Esophagus muscularis mucosa (tissue), 3 donors: Measurements from ENCODE around the gene INPP5A.

Source experiments
- CTCF ChIP-seq, 3 experiments: fragments of 200-600 bp in 2 of 3; fragments of 450-650 bp in 1 of 3; sonication (generic) in 2 of 3; IDR thresholded peaks; one replicate each; pipeline ENCODE4 v1.5.1; 2017 to 2019; ENCODE audit warnings: antibody characterized with exemption in 3 of 3, mild to moderate bottlenecking in 2 of 3, moderate library complexity in 1 of 3
- POLR2A ChIP-seq: fragments of 450-650 bp; IDR thresholded peaks from one replicate; pipeline ENCODE4 v1.6.1; 2017; ENCODE audit warnings: antibody characterized with exemption, moderate library complexity, mild to moderate bottlenecking, low read depth

- TF ChIP-seq CTCF (IDR thresholded peaks at IDR 0.05), result no peak
- TF ChIP-seq POLR2A, result no peak
Measured at GRCh38 chr10:132787495-132788179, 250.1 kb downstream of the INPP5A start.
